Measurements from ENCODE around the gene STAC2.

GRCh38 chr17:39231091-39231561 is 5.4 kb upstream of the STAC2 start:
- TF ChIP-seq POLR2A (IDR thresholded peaks at IDR 0.05): no peak
- TF ChIP-seq, protein P1, sequence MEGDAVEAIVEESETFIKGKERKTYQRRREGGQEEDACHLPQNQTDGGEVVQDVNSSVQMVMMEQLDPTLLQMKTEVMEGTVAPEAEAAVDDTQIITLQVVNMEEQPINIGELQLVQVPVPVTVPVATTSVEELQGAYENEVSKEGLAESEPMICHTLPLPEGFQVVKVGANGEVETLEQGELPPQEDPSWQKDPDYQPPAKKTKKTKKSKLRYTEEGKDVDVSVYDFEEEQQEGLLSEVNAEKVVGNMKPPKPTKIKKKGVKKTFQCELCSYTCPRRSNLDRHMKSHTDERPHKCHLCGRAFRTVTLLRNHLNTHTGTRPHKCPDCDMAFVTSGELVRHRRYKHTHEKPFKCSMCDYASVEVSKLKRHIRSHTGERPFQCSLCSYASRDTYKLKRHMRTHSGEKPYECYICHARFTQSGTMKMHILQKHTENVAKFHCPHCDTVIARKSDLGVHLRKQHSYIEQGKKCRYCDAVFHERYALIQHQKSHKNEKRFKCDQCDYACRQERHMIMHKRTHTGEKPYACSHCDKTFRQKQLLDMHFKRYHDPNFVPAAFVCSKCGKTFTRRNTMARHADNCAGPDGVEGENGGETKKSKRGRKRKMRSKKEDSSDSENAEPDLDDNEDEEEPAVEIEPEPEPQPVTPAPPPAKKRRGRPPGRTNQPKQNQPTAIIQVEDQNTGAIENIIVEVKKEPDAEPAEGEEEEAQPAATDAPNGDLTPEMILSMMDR (IDR thresholded peaks at IDR 0.05): no peak

Measured in body of pancreas (tissue), 4 donors.